Neural cell (in vitro differentiated cells): Measurements from ENCODE around the gene FAM217A. TPM values are rescaled to one million over a fixed set of nuclear protein-coding genes. Genes with fewer than 3 reads are reported as not detected.

ENCODE experiments used
- H2AFZ ChIP-seq: fragments of 200-600, 300-800 bp; sonication (generic), shearing (Covaris generic); 2 replicates; pipeline ENCODE4 v1.6.0; 2014; ENCODE audit warnings: low read depth, mild to moderate bottlenecking, antibody characterized with exemption, low read length, moderate library complexity
- H3F3A ChIP-seq: fragments of 200-600 bp; shearing (Covaris generic); 2 replicates; pipeline ENCODE4 v1.6.1; 2016; ENCODE audit warnings: mild to moderate bottlenecking, moderate library complexity, mixed read lengths, antibody characterized with exemption, low read length; ENCODE audit not compliant: insufficient read depth, poor library complexity, severe bottlenecking
- H3K27ac ChIP-seq: fragments of 200-600, 300-800 bp; sonication (generic), shearing (Covaris generic); 2 replicates; pipeline ENCODE4 v1.5.1; 2014; ENCODE audit warnings: mild to moderate bottlenecking, low read length, moderate library complexity
- H3K27me3 ChIP-seq: fragments of 300-800, 200-600 bp; sonication (generic), shearing (Covaris generic); 2 replicates; pipeline ENCODE4 v1.6.0; 2014; ENCODE audit warnings: mild to moderate bottlenecking, low read depth, low read length, moderate library complexity; ENCODE audit not compliant: insufficient read depth
- H3K36me3 ChIP-seq: fragments of 300-800, 200-600 bp; sonication (generic), shearing (Covaris generic); 2 replicates; pipeline ENCODE4 v1.5.1; 2014; ENCODE audit warnings: mild to moderate bottlenecking, antibody characterized with exemption, low read length, moderate library complexity; ENCODE audit not compliant: insufficient read depth
- H3K4me2 ChIP-seq: fragments of 300-800, 200-600 bp; sonication (generic), shearing (Covaris generic); 2 replicates; pipeline ENCODE4 v1.6.0; 2014; ENCODE audit warnings: mild to moderate bottlenecking, low read length
- H3K4me3 ChIP-seq: fragments of 300-800, 200-600 bp; sonication (generic), shearing (Covaris generic); 2 replicates; pipeline ENCODE4 v1.5.1; 2014; ENCODE audit warnings: mild to moderate bottlenecking, low read length, moderate library complexity
- H3K79me2 ChIP-seq: fragments of 200-600 bp; shearing (Covaris generic); replicated peaks from 2 replicates; pipeline ENCODE4 v1.6.0; 2014; ENCODE audit warnings: mild to moderate bottlenecking, low read length, moderate library complexity; ENCODE audit not compliant: insufficient read depth
- H3K9ac ChIP-seq: fragments of 300-800, 200-600 bp; sonication (generic), shearing (Covaris generic); 2 replicates; pipeline ENCODE4 v1.6.1; 2016; ENCODE audit warnings: mild to moderate bottlenecking, low read length, mixed read lengths
- H3K9me2 ChIP-seq: fragments of 200-600 bp; shearing (Covaris generic); 2 replicates; pipeline ENCODE4 v1.6.1; 2016; ENCODE audit warnings: mild to moderate bottlenecking, low read length, mixed read lengths; ENCODE audit not compliant: insufficient read depth
- H3K9me3 ChIP-seq: fragments of 200-600, 300-800 bp; sonication (generic), shearing (Covaris generic); 2 replicates; pipeline ENCODE4 v1.6.1; 2016; ENCODE audit warnings: mild to moderate bottlenecking, mixed run types, low read length, moderate library complexity, mixed read lengths
- H4K20me1 ChIP-seq: fragments of 200-600 bp; shearing (Covaris generic); 2 replicates; pipeline ENCODE4 v1.6.1; 2016; ENCODE audit warnings: mild to moderate bottlenecking, mixed run types; ENCODE audit not compliant: insufficient read depth
- CTCF ChIP-seq: fragments of 450-650 bp; IDR thresholded peaks from 2 replicates; pipeline ENCODE4 v1.5.1; 2014; ENCODE audit warnings: antibody characterized with exemption, mild to moderate bottlenecking, moderate library complexity; ENCODE audit not compliant: poor library complexity, severe bottlenecking
- EZH2 ChIP-seq: fragments of 200-600, 300-800 bp; shearing (Covaris generic), sonication (generic); IDR thresholded peaks from 2 replicates; pipeline ENCODE4 v1.6.1; 2014; ENCODE audit warnings: antibody characterized with exemption, low read length, borderline replicate concordance, mild to moderate bottlenecking; ENCODE audit not compliant: insufficient read depth, poor library complexity, severe bottlenecking
- POLR2AphosphoS5 ChIP-seq: IDR thresholded peaks from 2 replicates; pipeline ENCODE4 v1.6.1; 2012
- RAD21 ChIP-seq: fragments of 450-650 bp; conservative IDR thresholded peaks from 2 replicates; pipeline ENCODE4 v1.6.1; 2014; ENCODE audit warnings: antibody characterized with exemption, mild to moderate bottlenecking, moderate library complexity
- REST ChIP-seq: IDR thresholded peaks from 2 replicates; pipeline ENCODE4 v1.6.1; 2012; ENCODE audit warnings: borderline replicate concordance
- SMC3 ChIP-seq: fragments of 450-650 bp; conservative IDR thresholded peaks from 2 replicates; pipeline ENCODE4 v1.6.1; 2014; ENCODE audit warnings: antibody characterized with exemption, mild to moderate bottlenecking, moderate library complexity; ENCODE audit not compliant: poor library complexity
- TAF1 ChIP-seq: IDR thresholded peaks from 2 replicates; pipeline ENCODE4 v1.6.1; 2012; ENCODE audit warnings: low read depth
- polyA plus RNA-seq: library from polyadenylated mRNA; depleted of rRNA; stranded (reverse); fragments of >200 nt; gene quantifications from 2 replicates; pipeline ENCODE4 v1.2.3, GENCODE V29; 2014

Gene FAM217A
- polyA plus RNA-seq, 1 donor from 2014 or later, result not detected

DNA sequence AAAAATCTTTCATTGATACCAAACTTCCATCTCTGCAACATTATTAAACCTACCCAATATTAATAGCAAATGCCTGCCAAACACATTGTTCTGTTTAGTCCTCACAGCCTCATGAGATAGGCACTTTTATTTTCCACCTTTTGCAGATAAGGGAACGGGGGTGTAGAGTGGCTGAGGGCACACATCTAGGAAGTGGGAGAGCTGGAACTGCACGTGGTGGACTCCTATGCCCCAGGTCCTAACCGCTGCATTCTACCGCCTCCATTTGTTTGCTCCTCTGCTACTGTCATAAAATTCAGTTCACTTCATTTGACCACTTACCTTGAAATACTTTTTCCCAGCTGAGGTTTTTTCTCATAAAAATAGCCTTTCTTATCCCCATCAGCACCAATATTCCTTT, 7.6 kb downstream of the FAM217A start:
- Histone ChIP-seq H3F3A (no peaks in the 10 kb centered on the region), H4K20me1 (no peaks in the 10 kb centered on the region), H3K9me2 (no peaks in the 10 kb centered on the region), H3K36me3 (no peaks in the 10 kb centered on the region), H2AFZ (no peak overlapping the region), H3K4me2 (no peak overlapping the region), H3K79me2 (no peaks in the 10 kb centered on the region), H3K9ac (no peak overlapping the region), H3K27me3 (no peaks in the 10 kb centered on the region), H3K4me3 (no peak overlapping the region), H3K9me3 (no peaks in the 10 kb centered on the region), H3K27ac (no peak overlapping the region)
- no peak for TF ChIP-seq TAF1
- no peak for TF ChIP-seq EZH2
- TF ChIP-seq CTCF, result no peak
- TF ChIP-seq POLR2AphosphoS5, result no peak
- no peak for TF ChIP-seq REST
- no peak for TF ChIP-seq SMC3

DNA sequence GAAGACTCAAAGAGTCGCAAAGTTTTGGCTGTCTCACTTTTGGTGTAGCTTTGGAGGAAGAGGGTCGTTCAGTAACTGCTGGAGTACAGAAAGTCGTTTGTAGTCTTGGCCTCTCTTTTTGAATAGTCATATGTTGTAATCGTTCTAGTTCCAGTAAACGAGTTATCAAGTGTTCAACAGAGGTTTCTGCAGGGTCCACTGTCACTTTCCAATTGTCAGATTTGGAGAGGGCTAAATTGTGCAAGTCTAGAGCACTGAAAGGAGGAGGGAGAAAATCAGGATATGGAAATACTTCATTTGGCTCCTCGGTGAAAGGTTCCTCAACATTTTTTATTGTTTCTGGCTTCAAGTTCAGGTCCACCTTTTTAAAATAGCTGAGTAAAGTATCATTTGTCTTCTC, 9.7 kb downstream of the FAM217A start:
- Histone ChIP-seq H2AFZ (no peak overlapping the region), H3K27ac (no peak overlapping the region), H3K4me2 (no peak overlapping the region), H3K9ac (no peak overlapping the region), H3F3A (no peaks in the 10 kb centered on the region), H3K27me3 (no peaks in the 10 kb centered on the region), H3K79me2 (no peaks in the 10 kb centered on the region), H3K9me2 (no peaks in the 10 kb centered on the region), H3K36me3 (no peaks in the 10 kb centered on the region), H4K20me1 (no peaks in the 10 kb centered on the region), H3K4me3 (no peak overlapping the region), H3K9me3 (no peaks in the 10 kb centered on the region)
- TF ChIP-seq POLR2AphosphoS5 (no peak), RAD21 (no peak), CTCF (no peak)
